ENCODE data around the gene ANKRD11.

ANKRD11 gene

DNA sequence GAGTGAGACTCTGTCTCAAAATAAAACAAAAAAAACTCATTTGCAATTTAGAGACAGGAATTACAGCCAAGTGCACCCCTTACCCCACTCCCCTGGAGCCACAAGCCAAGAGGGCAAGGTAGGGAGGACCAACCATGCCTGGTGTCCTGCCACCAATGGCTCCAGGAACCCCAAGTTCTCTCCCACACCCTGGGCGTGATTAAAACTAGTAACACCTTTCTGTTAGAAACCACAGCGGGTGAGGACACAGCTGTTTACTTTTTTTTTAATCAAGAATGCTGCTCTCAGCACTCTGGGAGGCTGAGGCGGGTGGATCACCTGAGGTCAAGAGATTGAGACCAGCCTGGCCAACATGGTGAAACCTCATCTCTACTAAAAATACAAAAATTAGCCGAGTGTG lies 38.1 kb downstream of the ANKRD11 start:
- TF ChIP-seq, protein P1, sequence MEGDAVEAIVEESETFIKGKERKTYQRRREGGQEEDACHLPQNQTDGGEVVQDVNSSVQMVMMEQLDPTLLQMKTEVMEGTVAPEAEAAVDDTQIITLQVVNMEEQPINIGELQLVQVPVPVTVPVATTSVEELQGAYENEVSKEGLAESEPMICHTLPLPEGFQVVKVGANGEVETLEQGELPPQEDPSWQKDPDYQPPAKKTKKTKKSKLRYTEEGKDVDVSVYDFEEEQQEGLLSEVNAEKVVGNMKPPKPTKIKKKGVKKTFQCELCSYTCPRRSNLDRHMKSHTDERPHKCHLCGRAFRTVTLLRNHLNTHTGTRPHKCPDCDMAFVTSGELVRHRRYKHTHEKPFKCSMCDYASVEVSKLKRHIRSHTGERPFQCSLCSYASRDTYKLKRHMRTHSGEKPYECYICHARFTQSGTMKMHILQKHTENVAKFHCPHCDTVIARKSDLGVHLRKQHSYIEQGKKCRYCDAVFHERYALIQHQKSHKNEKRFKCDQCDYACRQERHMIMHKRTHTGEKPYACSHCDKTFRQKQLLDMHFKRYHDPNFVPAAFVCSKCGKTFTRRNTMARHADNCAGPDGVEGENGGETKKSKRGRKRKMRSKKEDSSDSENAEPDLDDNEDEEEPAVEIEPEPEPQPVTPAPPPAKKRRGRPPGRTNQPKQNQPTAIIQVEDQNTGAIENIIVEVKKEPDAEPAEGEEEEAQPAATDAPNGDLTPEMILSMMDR (conservative IDR thresholded peaks at IDR 0.05; ENCODE audit: low read length), result no peak
- no peak for DNase-seq (ENCODE audit: low read depth)
- H3K4me3 ChIP-seq (ENCODE audit: low read length), result no peak overlapping the region

DNA sequence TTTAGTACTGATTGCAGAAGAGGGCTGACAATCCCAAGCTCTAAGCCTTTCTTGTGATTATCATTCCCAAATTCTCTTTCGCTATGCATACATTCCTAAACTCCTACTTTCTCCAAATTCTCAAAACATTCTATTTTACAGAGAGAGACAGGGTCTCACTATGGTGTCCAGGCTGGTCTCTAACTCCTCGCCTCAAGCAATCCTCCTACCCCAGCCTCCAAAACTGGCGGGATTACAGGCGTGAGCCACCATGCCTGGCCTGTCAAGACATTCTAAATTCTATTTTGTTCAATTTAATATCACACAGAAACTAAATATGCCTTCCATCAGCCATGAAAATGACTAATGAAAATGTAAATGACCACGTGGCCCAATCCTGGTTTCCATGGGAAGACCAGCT lies 39.8 kb downstream of the ANKRD11 start:
- DNase-seq (ENCODE audit: low read depth), result no peak
- H3K4me3 ChIP-seq (ENCODE audit: low read length), result no peak overlapping the region
- TF ChIP-seq, protein P1 (conservative IDR thresholded peaks at IDR 0.05; ENCODE audit: low read length), result no peak

DNA sequence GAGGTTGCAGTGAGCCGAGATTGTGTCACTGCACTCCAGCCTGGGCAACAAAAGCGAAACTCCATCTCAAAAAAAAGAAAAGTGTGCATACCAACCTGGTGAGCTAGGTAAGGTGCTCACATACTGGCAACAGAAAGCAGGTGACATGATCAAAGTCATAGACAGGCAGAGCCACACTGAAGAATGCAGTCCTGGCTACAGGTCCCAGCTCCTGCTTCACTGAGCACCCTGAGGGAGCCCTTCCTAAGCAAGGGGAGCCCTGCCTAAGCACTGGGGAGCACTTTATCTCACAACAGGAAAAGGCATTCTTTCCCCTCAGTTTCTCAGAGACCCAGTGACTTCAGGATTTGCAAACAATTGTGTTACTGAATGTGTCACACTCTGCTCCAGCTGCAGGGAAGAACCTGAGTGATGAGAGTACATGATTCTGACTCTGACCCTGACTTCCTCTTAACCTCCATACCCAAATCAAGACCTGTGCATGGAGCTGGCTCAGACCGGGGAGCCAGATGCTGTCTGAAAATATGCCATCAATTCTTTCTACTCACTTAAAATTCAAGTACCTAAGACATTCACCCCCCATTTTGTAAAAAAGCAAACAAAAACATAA lies 40.5 kb downstream of the ANKRD11 start:
- H3K4me3 ChIP-seq (ENCODE audit: low read length), result no peak overlapping the region
- TF ChIP-seq, protein P1 (conservative IDR thresholded peaks at IDR 0.05; ENCODE audit: low read length), result no peak
- DNase-seq (ENCODE audit: low read depth), result no peak

DNA sequence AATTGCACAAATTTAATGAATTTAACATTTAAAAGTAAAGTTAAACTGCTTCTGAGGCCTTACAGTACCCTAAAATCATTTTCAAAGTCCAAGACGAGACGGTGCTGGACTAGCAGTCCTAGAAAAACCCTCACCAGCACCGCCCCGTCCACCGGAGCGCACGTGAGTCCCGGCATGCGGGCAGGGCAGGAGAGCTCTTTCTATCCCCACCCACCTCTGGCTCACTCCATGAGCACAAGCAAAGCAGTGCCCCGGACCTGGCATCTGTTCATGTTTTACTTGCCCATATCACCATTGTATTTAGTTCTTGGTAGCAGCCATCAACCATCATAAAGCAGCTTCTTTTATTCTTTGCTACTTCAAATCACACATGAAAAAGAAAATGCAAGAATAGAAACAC lies 41.7 kb downstream of the ANKRD11 start:
- no peak for DNase-seq (ENCODE audit: low read depth)
- TF ChIP-seq, protein P1 (conservative IDR thresholded peaks at IDR 0.05; ENCODE audit: low read length), result no peak
- H3K4me3 ChIP-seq (ENCODE audit: low read length), result no peak overlapping the region

DNA sequence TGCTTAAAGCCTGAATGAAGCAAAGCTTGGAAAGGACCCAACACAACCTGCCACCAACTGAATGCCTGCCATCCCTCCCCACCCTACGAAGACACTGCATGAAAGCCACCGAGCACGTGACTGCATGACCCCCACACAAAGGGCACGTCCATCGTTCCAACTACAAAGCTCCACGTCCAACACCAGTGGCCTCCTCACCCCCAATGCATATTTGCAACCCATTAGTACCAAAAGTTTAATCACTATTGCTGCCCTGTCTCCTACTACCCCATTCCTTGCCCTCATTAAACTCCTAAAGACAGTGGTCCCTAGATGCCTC lies 43.4 kb downstream of the ANKRD11 start:
- no peak overlapping the region for H3K4me3 ChIP-seq (ENCODE audit: low read length)
- no peak for DNase-seq (ENCODE audit: low read depth)
- TF ChIP-seq, protein P1 (conservative IDR thresholded peaks at IDR 0.05; ENCODE audit: low read length), result no peak

DNA sequence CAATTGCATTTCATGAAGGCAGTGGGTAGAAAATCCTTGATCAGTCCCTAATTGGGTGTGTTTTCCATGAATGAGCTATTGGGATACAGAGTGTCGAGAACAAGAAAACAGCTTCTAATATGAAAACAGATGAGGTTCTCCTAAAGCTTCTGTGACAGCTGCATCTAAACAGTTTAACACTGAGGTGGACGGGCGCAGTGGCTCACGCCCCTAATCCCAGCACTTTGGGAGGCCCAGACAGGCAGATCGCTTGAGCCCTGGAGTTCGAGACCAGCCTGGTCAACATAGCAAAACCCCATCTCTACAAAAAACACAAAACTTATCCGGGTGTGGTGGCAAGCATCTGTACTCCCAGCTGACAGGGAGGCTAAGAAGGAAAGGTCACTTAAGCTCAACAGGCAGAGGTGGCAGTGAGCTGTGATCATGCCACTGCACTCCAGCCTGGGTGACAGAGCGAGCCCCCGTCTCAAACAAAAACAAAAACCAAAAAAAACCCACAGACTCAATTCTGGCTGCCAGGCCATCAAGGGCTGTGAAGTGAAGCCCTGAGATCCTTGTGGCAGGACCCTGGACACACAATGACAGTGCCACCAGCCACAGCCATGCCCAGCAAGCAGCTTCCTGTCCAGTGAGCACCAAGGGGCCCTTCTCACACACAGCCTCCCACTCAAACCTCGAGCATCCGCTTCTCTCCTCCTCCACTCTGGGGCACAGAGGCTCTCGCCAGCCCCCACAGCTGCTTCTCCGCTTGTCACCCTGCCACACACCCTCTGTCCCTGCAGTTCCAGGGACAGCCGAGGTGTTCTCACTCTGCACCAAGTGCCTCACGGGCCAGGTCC lies 44.0 kb downstream of the ANKRD11 start:
- DNase-seq (ENCODE audit: low read depth), result no peak
- TF ChIP-seq, protein P1 (conservative IDR thresholded peaks at IDR 0.05; ENCODE audit: low read length), result no peak
- no peak overlapping the region for H3K4me3 ChIP-seq (ENCODE audit: low read length)

DNA sequence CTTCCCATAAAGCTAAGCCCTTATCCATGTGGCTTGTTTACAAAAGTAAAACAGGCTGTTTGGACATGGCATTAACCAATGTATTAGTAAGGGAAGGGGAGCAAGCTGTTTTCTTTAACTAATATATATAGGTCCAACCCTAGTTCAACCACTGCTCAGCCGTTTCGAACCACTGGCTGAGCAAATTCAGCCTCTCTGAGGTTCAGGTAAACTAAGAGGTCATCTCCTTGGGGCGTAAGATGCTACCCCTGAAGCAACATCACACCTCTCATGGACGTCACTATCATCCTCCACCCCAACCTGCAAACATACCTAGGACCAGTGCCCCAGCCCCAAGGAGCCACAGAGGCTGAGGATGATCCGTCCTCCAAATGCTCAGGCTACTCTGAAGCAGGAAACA lies 45.2 kb downstream of the ANKRD11 start:
- TF ChIP-seq, protein P1 (conservative IDR thresholded peaks at IDR 0.05; ENCODE audit: low read length), result no peak
- no peak overlapping the region for H3K4me3 ChIP-seq (ENCODE audit: low read length)
- no peak for DNase-seq (ENCODE audit: low read depth)
